ENCODE results near the gene ACAP3. TPM values are rescaled to one million over a fixed set of nuclear protein-coding genes. Genes with fewer than 3 reads are reported as not detected.
A peak's percentile ranks its signal among the peaks of the same experiment; 100 is the strongest.

Gene ACAP3
- total and polyA plus RNA-seq, 5 experiments from 2014 or later, result 2.0 to 69.1 (median 6.7) TPM

- no peak overlapping the region for H3K4me3 Mint-ChIP-seq
These were observed 16.7 kb downstream of the ACAP3 start for GRCh38 chr1:1291023-1291528.

DNA sequence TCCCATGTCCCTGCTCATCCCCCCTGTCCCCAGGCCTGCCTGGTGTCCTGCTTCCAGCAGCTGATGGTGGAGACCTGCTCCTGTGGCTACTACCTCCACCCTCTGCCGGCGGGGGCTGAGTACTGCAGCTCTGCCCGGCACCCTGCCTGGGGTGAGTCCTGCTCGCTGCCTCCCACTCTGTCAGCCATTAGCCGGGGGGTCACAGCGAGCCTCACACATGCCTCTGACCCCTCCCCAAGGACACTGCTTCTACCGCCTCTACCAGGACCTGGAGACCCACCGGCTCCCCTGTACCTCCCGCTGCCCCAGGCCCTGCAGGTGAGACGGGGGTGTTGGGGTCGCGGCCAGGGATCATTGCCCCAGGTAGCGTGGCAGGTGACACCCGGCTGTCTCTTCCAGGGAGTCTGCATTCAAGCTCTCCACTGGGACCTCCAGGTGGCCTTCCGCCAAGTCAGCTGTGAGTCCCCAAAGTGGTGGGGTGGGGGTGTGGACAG, 17.4 kb downstream of the ACAP3 start:
- Mint-ChIP-seq H3K4me3 (no peak overlapping the region), H3K27me3 (peaks cover 0 to 9% (median 0%) of the 10 kb centered on the region in 5 donors), H3K27ac (no peak overlapping the region), H3K9me3 (no peaks in the 10 kb centered on the region), H3K36me3 (no peaks in the 10 kb centered on the region), H3K4me1 (peaks cover 2 to 12% (median 6%) of the 10 kb centered on the region in 4 donors)
- DNase-seq (peak in 9 of 10 donors; percentile 53 to 81 (median 64)), ATAC-seq (peak; percentile 60 to 68)
- POLR2A ChIA-PET, result interaction anchor here (1.0 kb wide), 1 partner anchor 168 kb away, joined by 4 read pairs; no protein-coding TSS in a partner anchor

More at GRCh38 chr1:1291023-1291528, 16.7 kb downstream of the ACAP3 start:
- H3K27me3 Mint-ChIP-seq, result peaks cover 0 to 9% (median 0%) of the 10 kb centered on the region in 5 donors
- no peaks in the 10 kb centered on the region for H3K36me3 Mint-ChIP-seq
- POLR2A ChIA-PET, result interaction anchor here (1.1 to 1.5 kb wide), 3 partner anchors 108 to 168 kb away, joined by 3 to 15 read pairs (median 3); partner anchors contain the start of gene CCNL2
- ATAC-seq, result no peak
- peaks cover 2 to 12% (median 6%) of the 10 kb centered on the region in 4 donors for H3K4me1 Mint-ChIP-seq
- no peak for DNase-seq
- H3K9me3 Mint-ChIP-seq, result no peaks in the 10 kb centered on the region
- H3K27ac Mint-ChIP-seq, result no peak overlapping the region

- no peak overlapping the region for H3K27ac Mint-ChIP-seq
- H3K36me3 Mint-ChIP-seq, result no peaks in the 10 kb centered on the region
- H3K9me3 Mint-ChIP-seq, result no peaks in the 10 kb centered on the region
- POLR2A ChIA-PET, result no interaction called here
- H3K4me3 Mint-ChIP-seq, result no peak overlapping the region
- peaks cover 0 to 9% (median 0%) of the 10 kb centered on the region in 5 donors for H3K27me3 Mint-ChIP-seq
- ATAC-seq, result no peak
- peaks cover 3 to 13% (median 8%) of the 10 kb centered on the region in 4 donors for H3K4me1 Mint-ChIP-seq
- DNase-seq, result no peak
These were observed 20.2 kb downstream of the ACAP3 start for GRCh38 chr1:1287288-1288110.

GRCh38 chr1:1286313-1287261, 21.1 kb downstream of the ACAP3 start:
- Mint-ChIP-seq H3K27me3 (peaks cover 0 to 9% (median 0%) of the 10 kb centered on the region in 5 donors), H3K36me3 (no peaks in the 10 kb centered on the region), H3K4me3 (no peak overlapping the region), H3K9me3 (no peaks in the 10 kb centered on the region), H3K27ac (no peak overlapping the region), H3K4me1 (peaks cover 0 to 9% (median 5%) of the 10 kb centered on the region in 4 donors)
- DNase-seq, result no peak
- POLR2A ChIA-PET, result interaction anchor here (0.9 kb wide), 1 partner anchor 11 kb away, joined by 3 read pairs; no protein-coding TSS in a partner anchor
- no peak for ATAC-seq

GRCh38 chr1:1285611-1286311, 22.0 kb downstream of the ACAP3 start:
- H3K36me3 Mint-ChIP-seq, result no peaks in the 10 kb centered on the region
- POLR2A ChIA-PET, result interaction anchor here (0.9 to 1.6 kb wide), 2 partner anchors 10 to 19 kb away, joined by 3 read pairs; no protein-coding TSS in a partner anchor
- no peak overlapping the region for H3K4me3 Mint-ChIP-seq
- H3K4me1 Mint-ChIP-seq, result peaks cover 0 to 9% (median 5%) of the 10 kb centered on the region in 4 donors
- no peaks in the 10 kb centered on the region for H3K9me3 Mint-ChIP-seq
- no peak for ATAC-seq
- peaks cover 0 to 9% (median 0%) of the 10 kb centered on the region in 5 donors for H3K27me3 Mint-ChIP-seq
- H3K27ac Mint-ChIP-seq, result no peak overlapping the region
- no peak for DNase-seq

- POLR2A ChIA-PET, result interaction anchor here (1.6 kb wide), 1 partner anchor 20 kb away, joined by 3 read pairs; no protein-coding TSS in a partner anchor
- Mint-ChIP-seq H3K9me3 (no peaks in the 10 kb centered on the region), H3K27me3 (peaks cover 0 to 4% (median 0%) of the 10 kb centered on the region in 5 donors), H3K4me3 (no peak overlapping the region), H3K4me1 (peaks cover 0 to 6% (median 4%) of the 10 kb centered on the region in 4 donors), H3K36me3 (no peaks in the 10 kb centered on the region), H3K27ac (no peak overlapping the region)
- DNase-seq (no peak), ATAC-seq (no peak)
These were observed 22.6 kb downstream of the ACAP3 start for GRCh38 chr1:1285102-1285571.

- ATAC-seq, result no peak
- Mint-ChIP-seq H3K4me3 (no peak overlapping the region), H3K4me1 (peaks cover 0 to 4% (median 1%) of the 10 kb centered on the region in 4 donors), H3K9me3 (no peaks in the 10 kb centered on the region), H3K27ac (no peak overlapping the region), H3K27me3 (no peaks in the 10 kb centered on the region), H3K36me3 (no peaks in the 10 kb centered on the region)
- DNase-seq, result no peak
- POLR2A ChIA-PET, result interaction anchor here (1.6 kb wide), 1 partner anchor 21 kb away, joined by 3 read pairs; no protein-coding TSS in a partner anchor
These were observed 23.3 kb downstream of the ACAP3 start for GRCh38 chr1:1284221-1285101.

DNA sequence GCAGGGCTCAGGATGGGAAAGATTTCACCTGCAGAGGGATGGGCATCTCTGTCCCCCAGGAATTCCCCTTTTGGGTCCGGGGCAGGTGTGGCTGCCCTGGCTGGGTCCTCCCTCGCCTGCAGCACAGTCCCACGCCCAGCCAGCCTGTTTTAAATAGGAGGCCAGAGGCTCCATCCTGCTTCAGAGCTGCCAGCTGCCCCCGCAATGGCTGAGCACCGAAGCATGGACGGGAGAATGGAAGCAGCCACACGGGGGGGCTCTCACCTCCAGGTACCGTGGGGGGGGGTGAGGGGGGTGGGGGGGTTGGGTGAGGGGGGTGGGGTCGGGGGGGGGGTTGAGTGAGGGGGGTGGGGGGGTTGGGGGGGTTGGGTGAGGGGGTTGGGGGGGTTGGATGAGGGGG, 23.9 kb downstream of the ACAP3 start:
- peak overlapping the region in 1 of 10 donors; percentile 19 for H3K27ac Mint-ChIP-seq
- no peaks in the 10 kb centered on the region for H3K9me3 Mint-ChIP-seq
- H3K4me3 Mint-ChIP-seq, result no peak overlapping the region
- ATAC-seq (no peak), DNase-seq (no peak)
- POLR2A ChIA-PET, result no interaction called here
- no peaks in the 10 kb centered on the region for H3K36me3 Mint-ChIP-seq
- no peaks in the 10 kb centered on the region for H3K27me3 Mint-ChIP-seq
- peaks cover 0 to 4% (median 1%) of the 10 kb centered on the region in 4 donors for H3K4me1 Mint-ChIP-seq

DNA sequence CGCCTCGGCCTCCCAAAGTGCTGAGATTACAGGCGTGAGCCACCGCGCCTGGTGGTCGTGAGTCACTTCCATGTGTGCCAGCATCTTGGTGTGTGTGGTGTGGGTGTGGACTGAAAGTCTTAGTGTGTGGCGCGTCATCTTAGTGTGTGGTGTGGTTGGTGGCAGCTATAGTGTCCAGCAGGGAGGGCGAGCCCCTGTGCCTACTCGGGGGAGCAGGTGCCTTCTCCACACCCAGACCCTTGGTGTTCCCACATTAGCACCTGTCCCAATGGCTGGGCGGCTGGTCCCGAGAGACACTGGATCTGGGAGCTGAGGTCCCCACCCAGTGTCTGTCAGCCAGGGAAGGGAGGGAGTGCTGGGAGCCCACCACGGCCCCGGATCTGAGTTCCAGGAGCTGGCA, 24.7 kb downstream of the ACAP3 start:
- ATAC-seq (no peak), DNase-seq (no peak)
- POLR2A ChIA-PET, result no interaction called here
- no peaks in the 10 kb centered on the region for H3K27me3 Mint-ChIP-seq
- H3K36me3 Mint-ChIP-seq, result no peaks in the 10 kb centered on the region
- no peaks in the 10 kb centered on the region for H3K9me3 Mint-ChIP-seq
- peaks cover 0 to 4% (median 1%) of the 10 kb centered on the region in 4 donors for H3K4me1 Mint-ChIP-seq
- H3K27ac Mint-ChIP-seq, result no peak overlapping the region
- H3K4me3 Mint-ChIP-seq, result no peak overlapping the region

DNA sequence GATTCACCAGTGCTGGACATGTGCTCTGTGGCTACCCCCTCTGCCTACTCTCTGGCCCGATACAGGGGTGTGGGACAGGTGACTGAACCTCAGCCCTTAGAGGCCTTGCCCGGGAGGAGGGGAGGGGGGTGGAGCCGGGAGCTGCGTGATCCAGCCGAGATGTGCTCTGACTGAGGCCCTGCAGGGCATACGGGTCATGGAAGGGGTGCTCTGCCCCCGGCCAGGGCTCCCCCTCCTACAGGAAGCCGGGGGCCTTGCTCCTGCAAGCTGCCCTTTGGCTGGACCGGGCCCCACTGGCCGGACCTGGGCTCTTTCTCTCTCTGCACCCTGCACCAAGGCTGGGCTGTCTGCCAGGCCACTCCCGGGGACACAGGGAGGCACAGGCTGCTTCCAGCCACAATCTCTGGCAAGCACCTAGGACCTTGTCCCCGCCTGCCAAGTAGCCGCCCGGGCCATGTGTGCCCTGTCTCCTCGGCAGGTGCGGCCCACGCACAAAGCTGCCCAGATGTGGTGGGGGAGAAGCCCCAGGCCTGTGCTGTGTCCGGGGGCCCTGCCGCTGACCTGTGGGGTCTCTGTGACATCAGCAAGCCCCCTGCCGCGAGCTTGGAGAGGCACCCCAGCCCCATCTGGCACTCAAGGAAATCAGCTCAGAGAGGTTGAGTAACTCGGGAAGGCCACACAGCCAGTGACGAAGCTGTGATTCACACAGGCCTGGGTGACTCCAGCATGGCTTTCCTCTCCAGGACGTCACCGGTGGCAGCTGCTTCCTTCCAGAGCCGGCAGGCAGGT, 26.0 kb downstream of the ACAP3 start:
- Mint-ChIP-seq H3K4me1 (peaks cover 0 to 4% (median 1%) of the 10 kb centered on the region in 4 donors), H3K4me3 (no peak overlapping the region), H3K36me3 (no peaks in the 10 kb centered on the region), H3K27ac (no peak overlapping the region), H3K27me3 (no peaks in the 10 kb centered on the region), H3K9me3 (no peaks in the 10 kb centered on the region)
- DNase-seq (no peak), ATAC-seq (no peak)
- POLR2A ChIA-PET, result interaction anchor here (0.8 kb wide), 1 partner anchor 9 kb away, joined by 3 read pairs; the partner anchor contains the start of gene UBE2J2
